Thoracic aorta (tissue), 2 donors: Measurements from ENCODE around the gene FLCN. TPM values are rescaled to one million over a fixed set of nuclear protein-coding genes. Genes with fewer than 3 reads are reported as not detected.

Experiments used
- ATAC-seq: fragments of 150-250 bp; one replicate; pipeline ENCODE4 v1.8.0; 2017; ENCODE audit warnings: low read depth; ENCODE audit not compliant: insufficient number of reproducible peaks, low FRiP score
- DNase-seq: peaks from one replicate; pipeline ENCODE4 v3.0.0-alpha.2; 2020; ENCODE audit warnings: low spot score
- H3K27ac ChIP-seq, 2 donors: fragments of 200-600 bp; sonication (generic); 1 replicate in 1 of 2; 2 replicates in 1 of 2; pipeline ENCODE4 v1.5.1; 2016; ENCODE audit warnings: mild to moderate bottlenecking in 2 of 2, moderate library complexity in 2 of 2
- H3K27me3 ChIP-seq: fragments of 200-600 bp; sonication (generic); replicated peaks from 2 replicates; pipeline ENCODE4 v1.6.0; 2016; ENCODE audit warnings: mild to moderate bottlenecking; ENCODE audit not compliant: insufficient read depth
- H3K36me3 ChIP-seq: fragments of 200-600 bp; sonication (generic); one replicate; pipeline ENCODE4 v1.5.1; 2016
- H3K4me1 ChIP-seq, 2 donors: fragments of 200-600 bp; sonication (generic); 1 replicate in 1 of 2; 2 replicates in 1 of 2; pipeline versions ENCODE4 v1.5.1 to v1.6.0; 2016; ENCODE audit warnings: low read depth in 2 of 2, mild to moderate bottlenecking in 1 of 2; ENCODE audit not compliant: control insufficient read depth in 1 of 2
- H3K4me3 ChIP-seq: fragments of 200-600 bp; sonication (generic); 2 replicates; pipeline ENCODE4 v1.5.1; 2016; ENCODE audit warnings: mild to moderate bottlenecking
- H3K9me3 ChIP-seq: fragments of 200-600 bp; sonication (generic); 2 replicates; pipeline ENCODE4 v1.5.1; 2016
- total RNA-seq, 2 donors: library from RNA; depleted of rRNA; stranded (reverse); fragments of >200 nt; gene quantifications; one replicate each; pipeline versions ENCODE4 v1.1.0 to v1.2.3, GENCODE V29; 2016
- TF ChIP-seq, protein P1 (sequence below): fragments of 200-600 bp; sonication (generic); IDR thresholded peaks from one replicate; pipeline ENCODE4 v1.5.1; 2019; ENCODE audit warnings: antibody characterized with exemption

FLCN gene
- total RNA-seq, 2 donors from 2014 or later = 64.3 to 123 TPM

DNA sequence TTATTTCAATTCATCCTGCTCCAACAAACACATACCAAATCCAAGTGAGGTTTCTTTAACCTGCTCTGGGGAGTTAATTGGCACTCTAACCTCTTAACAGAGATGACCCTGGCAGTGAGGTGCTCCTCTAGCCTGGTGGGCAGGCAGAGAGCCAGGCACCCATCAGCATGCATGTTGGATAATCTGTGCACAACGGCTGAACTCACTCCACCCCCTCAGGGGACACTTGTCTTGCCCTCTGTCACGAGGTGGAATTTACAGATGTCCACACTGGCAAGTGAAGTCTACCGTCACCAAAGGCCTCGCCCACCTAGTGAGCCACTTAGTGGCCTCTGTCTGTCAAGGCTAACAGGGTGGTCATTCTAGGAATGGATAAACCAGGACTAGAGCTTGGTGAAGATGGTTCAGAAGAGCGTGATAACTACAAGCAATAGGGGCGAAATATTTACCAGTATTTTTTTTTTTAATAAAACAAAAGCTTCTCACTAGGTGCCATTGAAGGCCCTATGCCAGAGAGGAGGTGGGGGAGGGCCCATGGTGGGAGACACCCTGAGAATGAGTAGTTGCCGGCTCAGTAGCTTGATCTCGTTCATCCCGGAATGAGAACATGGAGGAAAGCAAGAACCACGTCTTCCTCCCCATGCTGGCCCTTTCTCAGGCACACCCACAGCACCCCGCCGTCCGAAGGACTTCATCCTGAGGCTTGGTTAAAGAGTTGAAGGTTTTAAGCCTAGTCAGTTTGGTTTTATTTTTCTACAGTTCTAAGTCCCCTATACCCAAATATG, 56.0 kb downstream of the FLCN start:
- Histone ChIP-seq H3K36me3 (peaks cover 46% of the 10 kb centered on the region), H3K4me3 (no peak overlapping the region), H3K9me3 (no peaks in the 10 kb centered on the region), H3K27me3 (no peaks in the 10 kb centered on the region), H3K27ac (peak overlapping the region; percentile 25 to 58), H3K4me1 (peaks cover 5 to 20% of the 10 kb centered on the region in 2 donors)
- DNase-seq (no peak), ATAC-seq (no peak)
- TF ChIP-seq, protein P1, sequence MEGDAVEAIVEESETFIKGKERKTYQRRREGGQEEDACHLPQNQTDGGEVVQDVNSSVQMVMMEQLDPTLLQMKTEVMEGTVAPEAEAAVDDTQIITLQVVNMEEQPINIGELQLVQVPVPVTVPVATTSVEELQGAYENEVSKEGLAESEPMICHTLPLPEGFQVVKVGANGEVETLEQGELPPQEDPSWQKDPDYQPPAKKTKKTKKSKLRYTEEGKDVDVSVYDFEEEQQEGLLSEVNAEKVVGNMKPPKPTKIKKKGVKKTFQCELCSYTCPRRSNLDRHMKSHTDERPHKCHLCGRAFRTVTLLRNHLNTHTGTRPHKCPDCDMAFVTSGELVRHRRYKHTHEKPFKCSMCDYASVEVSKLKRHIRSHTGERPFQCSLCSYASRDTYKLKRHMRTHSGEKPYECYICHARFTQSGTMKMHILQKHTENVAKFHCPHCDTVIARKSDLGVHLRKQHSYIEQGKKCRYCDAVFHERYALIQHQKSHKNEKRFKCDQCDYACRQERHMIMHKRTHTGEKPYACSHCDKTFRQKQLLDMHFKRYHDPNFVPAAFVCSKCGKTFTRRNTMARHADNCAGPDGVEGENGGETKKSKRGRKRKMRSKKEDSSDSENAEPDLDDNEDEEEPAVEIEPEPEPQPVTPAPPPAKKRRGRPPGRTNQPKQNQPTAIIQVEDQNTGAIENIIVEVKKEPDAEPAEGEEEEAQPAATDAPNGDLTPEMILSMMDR = no peak

DNA sequence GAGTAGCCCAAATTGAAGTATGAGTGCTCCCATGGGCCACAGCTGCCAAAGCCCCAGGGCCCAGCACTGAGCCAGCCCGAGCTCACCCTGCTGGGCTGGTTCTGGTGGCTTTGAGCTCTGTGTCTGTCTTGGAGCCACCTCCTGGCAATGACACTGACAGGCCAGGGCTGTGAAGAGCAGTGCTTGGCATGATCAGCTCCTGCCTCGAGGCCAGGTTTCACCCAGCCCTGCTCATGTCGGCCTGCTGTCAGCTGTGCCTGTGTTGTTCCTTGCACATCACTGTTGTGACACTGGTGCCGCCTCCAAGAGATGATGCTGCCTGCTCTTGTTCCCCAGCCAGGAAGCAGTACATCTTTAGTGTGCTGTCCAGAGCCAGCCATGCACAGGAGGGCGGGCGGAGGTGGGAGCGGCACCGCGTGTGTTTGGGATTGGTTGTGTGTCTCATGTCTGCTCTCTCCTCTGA, 56.8 kb downstream of the FLCN start:
- Histone ChIP-seq H3K27ac (no peak overlapping the region), H3K4me3 (no peak overlapping the region), H3K36me3 (peaks cover 53% of the 10 kb centered on the region), H3K4me1 (peaks cover 5 to 18% of the 10 kb centered on the region in 2 donors), H3K9me3 (no peaks in the 10 kb centered on the region), H3K27me3 (no peaks in the 10 kb centered on the region)
- ATAC-seq (peak; percentile 13), DNase-seq (no peak)
- TF ChIP-seq, protein P1 = no peak

DNA sequence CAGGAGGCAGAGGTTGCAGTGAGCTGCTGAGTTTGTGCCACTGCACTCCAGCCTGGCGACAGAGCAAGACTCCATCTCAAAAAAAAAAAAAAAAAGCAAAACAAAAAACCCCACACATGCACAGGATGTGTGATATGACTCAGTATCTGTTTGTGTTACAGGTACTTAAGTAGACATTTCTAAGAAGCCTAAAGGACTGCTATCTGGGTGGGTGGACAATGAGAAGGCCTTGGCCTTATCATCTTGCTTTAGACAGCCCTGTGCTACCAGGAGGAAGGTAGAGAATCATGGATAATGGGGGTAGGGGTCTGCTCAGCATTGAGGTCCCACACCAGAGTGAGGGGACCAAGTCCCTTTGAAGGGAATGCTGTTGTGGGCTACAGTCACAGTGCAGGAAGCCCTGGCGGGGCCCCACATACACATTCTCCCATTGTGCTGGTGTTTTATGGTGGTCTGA, 57.6 kb downstream of the FLCN start:
- DNase-seq (no peak), ATAC-seq (no peak)
- H3K9me3 ChIP-seq = no peaks in the 10 kb centered on the region
- no peak overlapping the region for H3K27ac ChIP-seq
- H3K4me1 ChIP-seq = peaks cover 5 to 18% of the 10 kb centered on the region in 2 donors
- TF ChIP-seq, protein P1 = no peak
- H3K36me3 ChIP-seq = peaks cover 57% of the 10 kb centered on the region
- H3K27me3 ChIP-seq = no peaks in the 10 kb centered on the region
- no peak overlapping the region for H3K4me3 ChIP-seq

DNA sequence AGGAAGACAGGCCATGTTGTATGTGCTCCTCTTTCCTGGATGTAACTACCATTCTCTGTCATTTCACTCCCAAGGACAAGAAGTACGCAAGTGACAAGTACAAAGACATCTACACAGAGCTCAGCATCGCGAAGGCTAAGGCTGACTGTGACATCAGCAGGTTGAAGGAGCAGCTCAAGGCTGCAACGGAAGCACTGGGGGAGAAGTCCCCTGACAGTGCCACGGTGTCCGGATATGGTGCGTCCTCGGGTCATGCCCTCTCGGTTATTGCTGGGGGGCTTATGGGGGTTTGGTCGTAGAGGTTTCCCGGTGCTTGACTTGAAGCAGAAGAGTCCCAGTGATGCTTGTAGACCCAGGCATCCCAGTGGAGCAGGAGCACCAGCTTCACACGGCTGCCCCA, 59.8 kb downstream of the FLCN start:
- Histone ChIP-seq H3K9me3 (no peaks in the 10 kb centered on the region), H3K4me1 (peaks cover 5 to 17% of the 10 kb centered on the region in 2 donors), H3K36me3 (peaks cover 62% of the 10 kb centered on the region), H3K4me3 (no peak overlapping the region), H3K27ac (no peak overlapping the region), H3K27me3 (no peaks in the 10 kb centered on the region)
- DNase-seq = no peak
- TF ChIP-seq, protein P1 = no peak
- no peak for ATAC-seq

DNA sequence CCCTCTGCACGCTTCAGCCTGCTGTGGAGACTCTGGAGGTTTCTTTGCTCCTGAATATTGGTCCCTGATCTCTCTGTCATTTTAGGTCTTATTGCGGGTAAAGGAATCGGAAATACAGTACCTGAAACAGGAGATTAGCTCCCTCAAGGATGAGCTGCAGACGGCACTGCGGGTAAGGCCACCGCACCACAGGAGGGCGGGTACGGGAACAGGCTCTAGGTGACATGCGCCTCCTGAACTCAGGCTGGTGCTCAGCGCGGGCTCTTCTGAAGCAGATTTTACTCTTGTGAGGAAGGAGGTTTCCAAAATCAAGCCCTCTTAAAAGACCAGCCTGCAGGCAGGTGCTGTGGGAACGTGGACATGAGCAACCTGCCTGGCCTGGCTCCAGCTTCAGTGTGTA, 60.6 kb downstream of the FLCN start:
- ATAC-seq = no peak
- no peaks in the 10 kb centered on the region for H3K27me3 ChIP-seq
- H3K27ac ChIP-seq = no peak overlapping the region
- H3K36me3 ChIP-seq = peaks cover 67% of the 10 kb centered on the region
- no peak for DNase-seq
- no peak overlapping the region for H3K4me3 ChIP-seq
- no peaks in the 10 kb centered on the region for H3K9me3 ChIP-seq
- peaks cover 1 to 9% of the 10 kb centered on the region in 2 donors for H3K4me1 ChIP-seq
- TF ChIP-seq, protein P1 = no peak
